ENCODE measurements around the gene ARID3B.

ARID3B gene

DNA sequence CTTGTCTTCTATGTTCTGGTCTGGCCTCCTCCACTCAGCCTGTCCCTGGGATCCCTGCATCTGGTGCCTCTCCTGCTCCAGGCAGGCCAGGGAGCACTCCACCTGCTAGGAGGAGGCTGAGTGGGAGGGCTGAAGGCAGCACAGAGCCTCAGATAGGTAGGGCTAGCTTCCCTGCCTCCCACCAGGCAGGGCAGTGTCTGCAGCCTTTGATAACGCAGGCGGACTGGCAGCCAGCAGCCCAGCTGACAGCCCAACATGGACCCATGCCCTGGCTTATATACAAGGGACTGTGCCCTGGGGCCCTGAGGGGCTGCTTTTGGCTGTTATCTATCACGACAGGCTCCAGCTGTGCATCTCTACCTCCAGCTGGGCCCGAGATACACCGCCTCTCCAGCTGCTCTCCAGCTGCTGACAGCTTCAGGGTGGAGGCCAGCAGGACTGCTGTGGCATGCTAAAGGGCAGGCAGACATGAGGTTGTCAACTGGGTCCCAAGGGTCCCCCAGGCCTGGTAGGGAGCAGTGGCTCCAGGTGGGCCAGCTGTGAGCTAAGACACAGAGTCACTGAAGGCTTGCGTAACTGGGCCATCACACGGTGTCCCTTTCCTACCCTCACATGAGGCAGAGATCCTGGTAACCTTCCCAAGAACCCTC is 69.4 kb downstream of the ARID3B start:
- DNase-seq (ENCODE audit: low read depth) = no peak
- TF ChIP-seq, protein P1, sequence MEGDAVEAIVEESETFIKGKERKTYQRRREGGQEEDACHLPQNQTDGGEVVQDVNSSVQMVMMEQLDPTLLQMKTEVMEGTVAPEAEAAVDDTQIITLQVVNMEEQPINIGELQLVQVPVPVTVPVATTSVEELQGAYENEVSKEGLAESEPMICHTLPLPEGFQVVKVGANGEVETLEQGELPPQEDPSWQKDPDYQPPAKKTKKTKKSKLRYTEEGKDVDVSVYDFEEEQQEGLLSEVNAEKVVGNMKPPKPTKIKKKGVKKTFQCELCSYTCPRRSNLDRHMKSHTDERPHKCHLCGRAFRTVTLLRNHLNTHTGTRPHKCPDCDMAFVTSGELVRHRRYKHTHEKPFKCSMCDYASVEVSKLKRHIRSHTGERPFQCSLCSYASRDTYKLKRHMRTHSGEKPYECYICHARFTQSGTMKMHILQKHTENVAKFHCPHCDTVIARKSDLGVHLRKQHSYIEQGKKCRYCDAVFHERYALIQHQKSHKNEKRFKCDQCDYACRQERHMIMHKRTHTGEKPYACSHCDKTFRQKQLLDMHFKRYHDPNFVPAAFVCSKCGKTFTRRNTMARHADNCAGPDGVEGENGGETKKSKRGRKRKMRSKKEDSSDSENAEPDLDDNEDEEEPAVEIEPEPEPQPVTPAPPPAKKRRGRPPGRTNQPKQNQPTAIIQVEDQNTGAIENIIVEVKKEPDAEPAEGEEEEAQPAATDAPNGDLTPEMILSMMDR (IDR thresholded peaks at IDR 0.05; ENCODE audit: low read length, missing control alignments) = no peak
- H3K4me3 ChIP-seq (replicated peaks; ENCODE audit: low read depth, low read length) = no peak overlapping the region

DNA sequence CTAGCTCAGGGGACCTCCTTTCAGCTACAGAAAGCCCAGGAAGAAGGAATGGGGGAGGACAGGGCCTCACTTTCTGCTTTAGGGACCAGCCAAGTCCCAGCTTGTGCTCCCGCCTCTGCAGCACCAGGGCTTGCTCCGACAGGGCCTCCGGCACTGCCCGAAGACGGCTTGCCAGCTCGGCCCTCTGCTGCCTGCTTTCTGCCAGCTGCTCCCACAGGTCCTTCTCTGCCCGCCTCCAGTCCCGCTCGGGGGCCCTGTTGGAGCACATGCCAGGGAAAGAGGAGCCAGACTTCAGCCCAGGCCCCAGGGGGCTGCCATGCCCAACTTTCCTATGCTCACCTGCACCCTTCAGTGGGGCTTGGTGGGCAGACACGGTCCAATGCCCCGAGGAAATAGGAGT is 70.3 kb downstream of the ARID3B start:
- no peak for DNase-seq (ENCODE audit: low read depth)
- TF ChIP-seq, protein P1 (IDR thresholded peaks at IDR 0.05; ENCODE audit: low read length, missing control alignments) = no peak
- no peak overlapping the region for H3K4me3 ChIP-seq (replicated peaks; ENCODE audit: low read depth, low read length)

DNA sequence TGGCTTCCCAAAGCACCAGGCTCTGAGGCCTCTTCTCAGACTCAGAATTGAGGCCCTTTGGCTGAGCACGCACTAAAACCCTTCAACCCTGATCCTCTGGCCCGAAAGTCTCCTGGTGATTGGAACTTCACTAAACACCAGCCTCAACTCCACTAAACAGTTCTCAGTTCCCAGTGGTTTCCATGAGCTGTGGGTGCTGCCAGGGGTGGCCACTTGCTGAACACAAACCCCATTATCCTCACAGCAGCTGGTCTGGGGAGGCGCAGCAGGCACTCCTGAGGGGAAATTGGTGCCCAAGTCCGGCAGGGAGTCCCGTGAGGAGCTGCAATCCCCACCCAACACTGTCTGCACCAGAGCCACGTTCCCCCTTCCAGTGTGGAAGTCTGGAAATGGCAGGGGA is 70.8 kb downstream of the ARID3B start:
- DNase-seq (ENCODE audit: low read depth) = no peak
- TF ChIP-seq, protein P1 (IDR thresholded peaks at IDR 0.05; ENCODE audit: low read length, missing control alignments) = no peak
- no peak overlapping the region for H3K4me3 ChIP-seq (replicated peaks; ENCODE audit: low read depth, low read length)

DNA sequence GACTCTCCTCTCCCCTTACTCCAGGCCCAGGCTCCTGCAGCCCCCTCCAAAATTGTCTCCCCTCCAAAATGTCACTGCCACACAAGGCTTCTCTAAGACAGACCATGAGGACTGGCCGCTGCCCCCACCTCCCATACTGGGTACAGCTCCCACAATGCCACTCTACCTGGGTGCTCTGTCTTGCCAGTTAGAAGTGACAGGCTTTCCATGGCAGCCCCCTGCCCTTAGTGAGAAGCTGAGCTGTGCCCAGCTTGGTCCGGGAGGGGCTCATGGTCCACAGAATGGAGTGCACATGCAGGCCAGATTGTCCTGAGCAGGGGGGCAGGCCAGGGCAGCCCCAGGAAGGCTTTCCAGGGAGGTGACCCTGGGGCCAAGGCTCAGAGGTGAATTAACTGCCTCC is 71.7 kb downstream of the ARID3B start:
- TF ChIP-seq, protein P1 (IDR thresholded peaks at IDR 0.05; ENCODE audit: low read length, missing control alignments) = no peak
- H3K4me3 ChIP-seq (replicated peaks; ENCODE audit: low read depth, low read length) = no peak overlapping the region
- no peak for DNase-seq (ENCODE audit: low read depth)

DNA sequence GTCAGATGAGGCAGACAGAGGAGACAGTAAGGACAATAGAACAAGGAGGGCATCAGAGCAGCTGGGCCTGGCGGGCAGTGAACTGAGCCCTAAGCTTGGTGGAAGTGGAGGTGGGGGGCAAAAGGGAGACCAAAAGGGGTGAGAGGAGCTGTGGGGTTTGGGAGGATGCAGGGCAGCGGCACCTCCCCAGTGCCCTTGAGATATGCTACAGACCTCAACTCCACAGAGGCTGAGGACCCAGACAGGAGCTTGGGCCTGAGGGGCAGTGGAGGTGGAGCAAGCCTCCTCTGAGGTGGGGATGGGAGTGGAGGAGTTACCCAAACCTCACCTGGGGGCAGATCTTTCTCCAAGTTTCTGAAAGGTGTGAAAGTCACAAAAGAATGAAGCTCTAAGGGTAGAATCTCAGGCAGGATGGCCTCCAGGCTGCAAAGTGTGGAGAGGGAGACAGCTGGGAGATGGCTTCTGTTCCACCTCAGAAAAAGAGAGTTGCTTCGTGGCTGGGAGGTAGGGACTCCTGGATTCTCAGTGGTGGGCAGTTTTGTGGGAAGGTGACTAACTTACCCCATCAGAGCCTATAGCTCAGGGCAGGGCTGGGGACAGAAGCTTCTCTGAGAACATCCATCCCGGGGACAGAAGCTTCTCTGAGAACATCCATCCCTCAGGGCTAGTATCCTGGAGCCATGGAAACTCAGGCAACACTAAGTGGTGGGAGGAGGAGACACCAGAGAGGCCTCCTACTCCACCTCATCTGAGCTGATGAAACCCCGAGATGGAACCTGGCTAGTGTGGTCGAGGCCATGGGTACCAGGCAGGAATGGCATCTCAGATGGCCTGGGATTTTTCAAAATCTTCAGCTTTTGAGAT is 72.3 kb downstream of the ARID3B start:
- no peak overlapping the region for H3K4me3 ChIP-seq (replicated peaks; ENCODE audit: low read depth, low read length)
- DNase-seq (ENCODE audit: low read depth) = no peak
- TF ChIP-seq, protein P1 (IDR thresholded peaks at IDR 0.05; ENCODE audit: low read length, missing control alignments) = no peak

DNA sequence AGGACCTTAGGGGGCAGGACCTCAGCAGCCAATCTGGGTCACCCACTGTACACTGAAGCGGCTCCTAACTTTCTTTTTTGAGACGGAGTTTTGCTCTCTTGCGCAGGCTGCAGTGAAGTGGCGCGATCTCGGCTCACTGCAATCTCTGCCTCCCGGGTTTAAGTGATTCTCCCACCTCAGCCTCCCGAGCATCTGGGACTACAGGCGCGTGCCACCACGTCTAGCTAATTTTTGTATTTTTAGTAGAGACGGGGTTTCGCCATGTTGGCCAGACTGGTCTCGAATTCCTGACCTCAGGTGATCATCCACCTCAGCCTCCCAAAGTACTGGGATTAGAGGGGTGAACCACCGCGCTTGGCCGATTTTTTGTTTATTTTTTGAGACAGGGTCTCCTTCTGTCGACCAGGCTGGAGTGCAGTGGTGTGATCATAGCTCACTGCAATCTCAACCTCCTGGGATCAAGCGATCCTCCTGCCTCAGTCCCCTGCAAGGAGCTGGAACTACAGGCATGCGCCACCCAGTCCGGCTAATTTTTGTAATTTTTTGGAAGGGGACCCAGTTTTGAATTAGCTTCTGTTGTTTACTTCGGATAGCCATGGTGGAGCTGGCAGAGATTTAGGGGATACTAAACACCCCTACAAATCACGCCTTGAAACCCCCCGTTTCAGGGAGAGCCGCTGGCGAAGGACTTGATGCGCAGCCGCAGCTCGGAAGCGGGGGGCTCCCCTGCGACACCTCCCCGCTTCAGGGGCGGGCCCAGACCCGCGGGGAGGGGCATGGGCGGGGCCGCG is 73.1 kb downstream of the ARID3B start:
- DNase-seq (ENCODE audit: low read depth) = no peak
- TF ChIP-seq, protein P1 (IDR thresholded peaks at IDR 0.05; ENCODE audit: low read length, missing control alignments) = no peak
- H3K4me3 ChIP-seq (replicated peaks; ENCODE audit: low read depth, low read length) = peak overlapping the region; percentile 99
